GM19372 (cell line): ENCODE data around the gene CDKN2AIPNL.
"Not testable (repeated sequence)": the region's sequence is repeated elsewhere in the genome, so short reads cannot be mapped to it uniquely, and the experiment has no call there.

Experiments used
- ATAC-seq: cut with Tn5 transposase; IDR thresholded peaks from one replicate; pipeline ENCODE4 v1.9.1; 2021; ENCODE audit warnings: mild to moderate bottlenecking, low read depth, moderate library complexity; ENCODE audit not compliant: unreplicated experiment

CDKN2AIPNL gene

DNA sequence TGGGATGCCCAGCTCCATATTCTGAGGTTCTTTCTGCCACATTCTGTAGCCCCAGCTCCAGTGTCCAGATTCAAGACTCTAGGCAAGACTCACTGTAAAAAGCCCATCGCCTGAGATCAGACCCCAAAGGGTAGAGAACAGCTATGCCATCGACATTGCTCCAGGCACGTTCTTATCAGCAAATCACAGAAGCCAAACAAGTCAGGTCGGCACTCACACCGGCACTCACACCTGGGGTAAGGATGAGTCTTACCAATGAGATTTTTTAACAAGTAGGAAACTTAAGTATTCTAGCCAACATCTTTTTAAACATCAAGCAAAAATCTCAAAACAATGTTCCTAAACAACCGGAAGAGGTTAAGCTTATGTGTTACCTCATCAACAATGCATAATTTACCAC lies 2.4 kb downstream of the CDKN2AIPNL start:
- ATAC-seq = no peak

DNA sequence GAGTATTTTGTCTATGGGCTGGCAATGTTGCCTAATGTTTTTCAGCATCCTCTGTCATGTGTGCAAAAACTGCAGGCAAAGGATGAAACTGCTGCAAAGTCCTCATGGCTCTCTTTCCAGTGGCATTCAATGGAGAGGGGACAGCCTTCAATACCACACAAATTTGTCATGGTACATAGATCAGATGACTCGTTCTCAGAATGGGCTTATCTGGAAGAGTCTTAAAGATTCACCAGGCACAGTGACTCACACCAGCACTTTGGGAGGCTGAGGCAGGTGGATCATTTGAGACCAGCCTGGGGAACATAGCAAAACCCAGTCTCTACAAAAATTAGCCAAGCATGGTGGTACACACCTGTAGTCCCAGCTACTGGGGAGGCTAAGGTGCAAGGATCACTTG lies 5.3 kb downstream of the CDKN2AIPNL start:
- ATAC-seq = no peak

DNA sequence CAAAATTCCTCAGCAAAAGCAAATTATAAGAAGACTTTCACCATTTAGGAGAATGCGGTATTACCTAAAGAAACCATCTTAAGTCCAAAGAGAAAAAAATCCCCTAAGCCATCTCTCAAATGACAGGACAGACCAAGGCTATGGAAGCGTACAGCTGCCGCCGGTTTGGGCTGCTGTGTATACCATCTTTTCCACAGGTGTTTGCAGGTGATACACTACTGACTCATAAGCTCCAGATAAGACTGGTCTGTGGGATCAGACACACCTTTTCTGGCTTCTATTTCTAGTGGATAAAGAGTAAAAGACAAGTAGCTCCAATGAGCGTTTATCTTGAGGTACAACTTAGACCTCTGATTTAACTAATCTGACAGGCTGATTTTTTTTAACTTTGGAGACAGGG lies 7.7 kb downstream of the CDKN2AIPNL start:
- no peak for ATAC-seq

DNA sequence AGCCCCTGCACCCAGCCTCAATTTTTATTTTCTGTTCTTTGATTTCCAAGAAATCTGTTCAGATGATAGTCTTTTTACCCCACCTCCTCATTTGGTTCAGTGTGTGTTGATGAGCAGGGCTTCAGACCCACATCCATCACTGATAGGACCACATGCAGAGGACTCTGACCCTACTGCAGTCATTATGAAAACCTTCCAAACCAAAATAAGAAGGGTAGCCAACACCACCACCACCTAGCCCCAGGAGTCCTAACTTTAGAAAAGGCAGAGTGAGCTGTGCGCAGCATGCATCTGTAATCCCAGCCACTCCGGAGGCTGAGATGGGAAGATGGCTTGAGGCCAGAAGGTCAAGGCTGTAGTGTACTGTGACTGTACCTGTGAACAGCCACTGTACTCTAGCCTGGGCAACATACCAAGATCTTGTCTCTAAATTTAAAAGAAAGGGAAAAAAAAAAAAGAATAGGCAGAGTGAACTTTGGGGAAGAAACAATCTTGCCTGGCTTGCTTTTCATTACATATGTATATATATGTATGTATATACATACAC lies 13.0 kb downstream of the CDKN2AIPNL start:
- ATAC-seq = no peak

DNA sequence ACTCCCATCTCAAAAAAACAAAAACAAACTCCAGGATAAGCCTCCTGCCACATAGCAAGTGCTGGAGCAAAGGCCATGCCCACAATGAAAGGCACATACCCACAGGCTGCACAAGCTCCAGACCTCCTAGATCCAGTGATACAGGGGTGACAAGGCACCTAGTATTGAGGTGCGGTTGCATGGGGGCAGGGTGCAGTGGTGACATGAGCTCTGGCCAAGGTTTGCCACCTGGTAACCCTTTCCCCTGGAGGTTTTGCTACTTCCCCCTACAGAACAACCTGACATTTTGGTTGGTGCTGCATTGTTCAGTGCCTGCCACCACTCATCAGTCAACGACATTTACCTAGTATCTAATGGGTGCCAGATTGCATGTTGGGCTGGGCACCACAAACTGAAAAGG lies 14.5 kb downstream of the CDKN2AIPNL start:
- ATAC-seq = no peak

DNA sequence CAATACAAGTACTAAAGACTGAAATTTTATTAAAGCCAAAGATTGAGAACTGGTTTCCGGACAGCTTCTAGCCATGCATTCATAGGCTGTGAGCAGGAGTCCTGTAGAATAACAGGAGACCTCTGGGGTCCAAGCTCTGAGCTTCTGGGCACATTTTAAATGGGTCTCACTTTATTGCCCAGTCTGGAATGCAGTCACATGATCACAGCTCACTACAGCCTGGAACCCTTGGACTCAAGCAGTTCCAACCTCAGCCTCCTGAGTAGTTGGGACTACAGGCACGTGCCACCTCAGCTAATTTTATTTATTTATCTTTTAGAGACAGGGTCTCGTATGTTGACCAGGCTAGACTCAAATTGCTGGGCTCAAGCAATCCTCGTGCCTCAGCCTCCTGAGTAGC lies 15.4 kb downstream of the CDKN2AIPNL start:
- no peak for ATAC-seq

DNA sequence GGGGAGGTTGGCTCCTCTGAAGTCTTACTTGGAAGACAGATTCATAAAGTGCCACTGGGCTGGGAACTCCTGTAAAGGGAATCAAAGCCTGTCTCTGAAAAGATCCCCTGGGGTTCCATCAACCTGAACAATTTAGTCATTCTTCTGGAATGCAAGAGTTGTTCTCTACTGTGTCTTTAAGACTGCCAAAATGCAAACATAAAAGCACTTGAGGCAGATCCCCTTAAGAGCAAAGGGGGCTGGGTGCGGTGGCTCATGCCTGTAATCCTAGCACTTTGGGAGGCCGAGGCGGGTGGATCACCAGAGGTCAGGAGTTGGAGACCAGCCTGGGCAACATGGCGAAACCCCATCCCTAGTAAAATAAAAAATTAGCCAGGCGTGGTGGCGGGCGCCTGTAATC lies 16.7 kb downstream of the CDKN2AIPNL start:
- ATAC-seq = no peak

DNA sequence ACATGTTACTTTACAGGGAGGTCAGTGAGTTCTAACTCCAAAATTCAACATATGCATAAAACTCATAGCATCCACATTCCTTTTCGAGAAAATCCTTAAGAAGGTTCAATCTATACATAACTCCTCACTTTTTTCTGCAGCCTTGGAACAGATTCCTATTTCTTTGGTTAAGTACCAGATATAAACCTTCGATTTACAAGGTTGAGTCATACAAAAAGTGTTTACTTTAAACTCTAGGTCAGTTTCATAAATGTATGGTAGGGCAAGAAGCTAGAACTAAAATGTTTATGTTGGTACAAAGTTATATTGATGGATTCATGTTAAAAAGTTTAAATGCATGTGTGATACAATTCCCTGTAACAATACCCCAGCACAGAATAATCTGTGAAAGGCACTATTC lies 19.4 kb downstream of the CDKN2AIPNL start:
- ATAC-seq = no peak

DNA sequence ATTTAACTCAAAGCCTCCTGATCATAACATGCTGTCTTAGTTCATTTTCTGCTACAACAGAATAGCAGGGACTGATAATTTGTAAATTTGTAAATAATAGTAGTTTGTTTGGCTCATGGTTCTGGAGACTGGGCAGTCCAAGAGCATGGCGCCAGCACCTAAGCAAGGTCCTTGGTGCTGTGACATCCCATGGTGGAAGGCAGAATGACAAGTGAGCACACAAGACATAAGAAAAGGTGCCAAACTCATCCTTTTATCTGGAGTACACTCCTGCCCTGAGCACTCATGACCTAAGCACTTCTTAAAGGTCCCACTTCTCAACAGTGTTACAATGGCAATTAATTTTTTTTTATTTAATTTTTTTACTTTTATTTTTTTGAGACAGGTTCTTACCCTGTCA lies 24.2 kb downstream of the CDKN2AIPNL start:
- ATAC-seq = no peak

DNA sequence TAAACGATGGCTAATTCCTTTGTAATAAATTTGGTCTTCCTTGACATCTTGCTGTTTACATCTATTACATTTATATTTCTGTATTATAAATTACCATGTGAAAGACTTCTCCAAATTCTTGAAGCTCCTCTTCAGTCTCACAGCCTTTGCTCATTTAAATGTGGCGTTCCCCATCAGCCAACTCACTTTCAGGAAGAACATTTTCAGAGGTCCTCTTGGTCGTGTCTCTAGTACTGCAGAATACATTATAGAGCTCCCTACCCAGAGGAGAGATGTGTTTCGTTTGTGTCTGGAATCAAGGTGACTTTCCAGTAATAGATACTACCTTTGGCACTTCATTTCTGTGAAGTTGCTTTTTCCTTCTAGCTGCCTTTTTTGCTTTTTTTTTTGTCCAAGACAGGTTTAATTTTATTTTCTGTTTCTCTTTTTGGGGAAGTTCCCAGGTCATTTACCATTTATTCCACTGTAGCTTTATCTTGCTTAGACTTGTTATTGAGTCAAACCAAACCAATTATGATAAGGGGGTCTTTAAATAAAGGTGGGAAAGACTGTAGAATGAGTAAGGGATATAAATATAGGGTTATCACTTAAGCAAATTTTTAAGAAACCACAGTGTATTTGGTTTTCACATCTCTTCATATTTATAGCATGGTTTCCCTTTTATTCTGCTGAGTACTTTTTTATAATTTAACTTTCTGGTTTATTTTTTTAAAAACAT lies 27.5 kb downstream of the CDKN2AIPNL start:
- ATAC-seq = no peak

DNA sequence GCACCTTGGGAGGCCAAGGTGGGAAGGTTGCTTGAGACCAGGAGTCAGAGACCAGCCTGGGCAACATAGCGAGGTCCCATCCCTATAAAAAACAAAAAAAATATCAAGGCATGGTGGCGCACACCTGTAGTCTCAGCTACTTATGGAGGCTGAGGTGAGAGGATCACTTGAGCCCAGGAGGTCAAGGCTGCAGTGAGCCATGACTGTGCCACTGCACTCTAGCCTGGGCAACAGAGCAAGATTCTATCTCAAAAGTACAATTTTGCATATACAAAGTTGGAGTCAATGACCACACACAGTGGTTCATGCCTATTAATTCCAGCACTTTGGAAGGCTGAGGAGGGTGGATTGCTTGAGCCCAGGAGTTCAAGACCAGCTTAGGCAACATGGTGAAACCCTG lies 29.5 kb downstream of the CDKN2AIPNL start:
- not testable (repeated sequence) for ATAC-seq

DNA sequence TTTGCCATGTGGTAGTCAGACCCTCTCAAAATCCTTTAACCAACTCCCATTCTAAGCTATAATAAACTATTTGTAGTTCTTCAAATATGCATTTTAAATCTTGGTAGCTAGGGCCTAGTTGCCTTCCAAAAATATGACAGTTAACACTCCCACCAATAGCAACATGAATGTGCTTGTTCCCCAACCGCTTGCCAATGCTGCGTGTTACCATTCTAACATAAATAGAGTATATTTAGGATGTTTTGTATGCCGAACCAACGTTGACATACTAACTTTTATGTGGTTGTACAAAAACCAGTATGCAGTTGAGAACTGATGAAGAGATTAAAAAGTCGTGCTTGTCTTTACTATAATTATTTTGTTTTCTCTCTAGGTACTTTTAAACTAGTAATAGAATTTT lies 31.3 kb downstream of the CDKN2AIPNL start:
- ATAC-seq = no peak

DNA sequence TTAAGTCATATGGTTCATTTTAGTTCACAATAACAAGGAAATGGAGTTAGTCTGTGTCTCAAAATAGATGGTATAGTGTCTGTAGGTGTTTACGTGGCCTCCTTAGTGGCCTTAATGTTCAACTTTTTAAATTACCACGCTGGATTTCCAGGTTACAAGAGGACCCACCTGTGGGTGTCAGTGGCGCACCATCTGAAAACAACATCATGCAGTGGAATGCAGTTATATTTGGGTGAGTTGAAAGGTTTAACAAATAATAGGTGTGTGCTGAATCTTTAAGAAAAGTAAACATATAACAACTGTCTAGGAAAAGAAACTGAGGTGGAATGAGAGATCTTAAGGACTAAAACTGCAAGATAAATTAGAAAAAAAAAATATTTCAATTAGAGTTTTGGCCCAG lies 37.4 kb downstream of the CDKN2AIPNL start:
- ATAC-seq = no peak

DNA sequence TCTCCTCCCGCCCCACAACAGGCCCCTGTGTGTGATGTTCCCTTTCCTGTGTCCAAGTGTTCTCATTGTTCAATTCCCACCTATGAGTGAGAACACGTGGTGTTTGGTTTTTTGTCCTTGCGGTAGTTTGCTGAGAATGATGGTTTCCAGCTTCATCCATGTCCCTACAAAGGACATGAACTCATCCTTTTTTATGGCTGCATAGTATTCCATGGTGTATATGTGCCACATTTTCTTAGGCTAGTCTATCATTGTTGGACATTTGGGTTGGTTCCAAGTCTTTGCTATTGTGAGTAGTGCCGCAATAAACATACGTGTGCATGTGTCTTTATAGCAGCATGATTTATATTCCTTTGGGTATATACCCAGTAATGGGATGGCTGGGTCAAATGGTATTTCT lies 38.0 kb downstream of the CDKN2AIPNL start:
- ATAC-seq = not testable (repeated sequence)

DNA sequence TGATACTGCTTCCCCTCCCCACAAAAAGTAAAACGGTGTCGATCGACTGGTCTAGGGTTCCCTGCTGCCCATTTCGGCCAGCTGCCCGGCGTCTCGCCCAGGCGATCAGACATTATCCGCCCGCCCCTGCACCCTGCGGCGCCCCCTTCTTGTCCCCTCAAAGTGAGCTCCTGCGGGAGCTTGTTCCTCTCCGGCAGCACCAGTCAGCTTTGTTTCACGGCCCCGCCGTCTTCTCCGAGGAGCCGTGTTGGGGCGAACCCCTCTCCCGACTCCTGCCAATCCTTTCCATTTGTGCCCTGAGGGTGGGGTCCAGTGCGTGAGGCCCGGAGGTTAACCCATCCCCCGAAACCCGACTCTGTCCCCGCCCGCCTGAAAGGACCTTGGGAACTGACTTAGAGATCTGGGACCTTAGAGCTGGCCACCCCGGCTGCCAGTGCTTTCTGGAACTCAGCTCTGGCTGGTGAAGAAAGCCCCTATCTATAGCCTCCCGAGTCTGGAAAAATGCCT lies 39.8 kb downstream of the CDKN2AIPNL start:
- no peak for ATAC-seq

DNA sequence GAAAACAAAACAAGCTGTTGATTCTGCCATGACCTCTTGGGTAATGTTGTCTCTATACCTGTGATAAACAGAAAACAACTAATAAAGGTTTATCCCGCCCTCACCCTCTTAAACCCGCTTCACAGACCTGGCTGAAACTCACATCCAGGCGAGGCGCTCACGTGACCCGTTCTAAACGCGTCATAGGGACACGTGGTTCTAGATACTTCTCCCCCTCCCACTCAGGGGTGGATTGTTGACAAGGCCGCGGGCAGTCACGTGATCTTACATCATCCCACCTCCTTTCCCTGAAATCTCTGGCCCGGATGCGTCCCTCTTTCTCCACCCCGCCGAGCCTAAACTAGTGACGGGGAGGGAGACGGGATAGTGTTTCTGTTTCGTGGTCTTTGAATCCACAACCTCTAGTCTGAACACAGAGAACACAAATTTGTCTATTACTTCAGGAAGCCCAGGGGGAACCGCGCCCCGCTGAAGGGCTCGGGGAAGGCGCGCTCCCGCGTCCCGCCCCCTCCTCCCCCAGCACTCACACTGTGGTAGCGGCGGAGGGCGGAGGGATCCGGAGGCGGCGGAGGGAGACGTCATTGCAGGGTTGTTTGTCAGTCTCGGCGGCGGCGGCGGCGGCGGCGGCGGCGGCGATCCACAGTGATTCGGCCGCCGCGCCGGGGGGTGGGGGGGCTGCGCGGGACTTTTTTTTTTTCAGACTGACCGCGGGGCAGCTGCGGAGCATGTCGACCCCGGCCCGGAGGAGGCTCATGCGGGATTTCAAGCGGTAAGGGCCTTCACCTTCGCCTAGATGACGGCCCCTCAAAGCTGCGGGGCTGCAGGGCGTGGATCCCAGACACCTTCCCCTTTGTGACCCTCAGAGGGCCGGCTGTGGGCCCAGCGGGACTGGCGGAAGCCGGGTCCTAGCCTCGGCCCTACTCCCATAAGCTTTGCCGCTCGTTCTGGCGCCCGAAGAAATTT lies 40.5 kb downstream of the CDKN2AIPNL start, which contains the start of gene UBE2B:
TSS of gene UBE2B (plus strand) at position 699 of the 963 bp plus-strand sequence. CDS start at position 726, 27 bp downstream.
- peak; percentile 71 for ATAC-seq

DNA sequence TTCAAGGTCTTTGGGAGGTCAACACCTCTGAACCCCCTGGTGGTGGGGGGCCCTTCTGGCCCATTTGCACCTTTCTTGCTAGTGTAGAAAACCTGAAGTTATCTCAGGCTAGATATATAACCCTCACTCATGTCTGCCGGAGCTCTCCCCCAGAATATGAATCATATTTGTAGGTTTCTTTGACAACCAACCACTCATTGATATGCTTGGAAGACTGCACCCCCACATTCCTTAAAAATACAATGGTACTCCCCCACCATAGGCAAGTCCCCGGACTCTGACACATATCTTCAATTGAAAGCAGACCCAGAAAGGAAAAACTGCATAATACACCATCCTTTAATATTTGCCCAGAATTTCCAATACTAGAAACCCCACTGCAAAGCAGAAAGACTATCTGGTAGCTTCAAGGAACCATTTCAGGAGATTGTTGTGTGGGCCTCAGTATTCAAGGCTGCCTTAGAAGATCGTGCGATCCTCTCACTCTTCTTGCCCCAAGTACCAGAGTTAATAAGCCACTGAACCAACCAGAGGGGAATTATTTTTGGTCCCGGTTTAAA lies 41.3 kb downstream of the CDKN2AIPNL start:
- peak; percentile 5 for ATAC-seq

DNA sequence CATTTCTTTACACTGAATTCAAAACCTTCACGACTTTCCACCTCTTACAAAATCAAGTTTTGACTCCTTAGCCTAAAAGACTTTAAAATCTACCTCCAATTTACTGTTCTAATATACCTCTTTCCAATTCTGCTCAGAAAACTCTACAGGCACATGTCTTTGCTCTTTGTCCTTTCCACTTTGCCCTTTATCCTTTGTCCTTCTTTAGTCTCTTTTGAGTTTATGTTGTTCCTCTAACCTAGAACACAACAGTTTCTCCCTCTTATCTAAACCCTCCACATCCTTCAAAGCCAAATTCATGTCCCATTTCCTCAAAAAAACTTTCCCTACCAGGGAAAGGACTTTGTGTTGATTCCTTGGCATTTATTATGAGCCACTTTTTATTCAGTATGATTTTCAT lies 46.1 kb downstream of the CDKN2AIPNL start:
- ATAC-seq = no peak

DNA sequence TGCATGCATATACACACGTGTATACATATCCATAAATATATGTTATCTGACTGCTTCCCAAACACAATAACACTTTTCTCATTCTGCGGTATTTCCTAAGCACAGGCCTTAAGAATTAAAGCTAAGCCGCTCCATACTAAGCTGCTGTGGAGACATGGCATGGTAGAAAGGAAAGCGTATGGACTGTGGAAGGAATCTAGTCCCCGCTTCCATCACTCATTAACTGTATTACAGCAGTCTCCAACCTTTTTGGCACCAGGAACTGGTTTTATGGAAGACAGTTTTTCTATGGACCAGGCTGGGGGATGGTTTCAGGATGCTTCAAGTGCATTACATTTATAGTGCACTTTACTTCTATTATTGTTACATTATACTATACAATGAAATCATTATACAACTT lies 56.0 kb downstream of the CDKN2AIPNL start:
- no peak for ATAC-seq
